Measurements from ENCODE around the gene TRMU. TPM values are rescaled to one million over a fixed set of nuclear protein-coding genes. Genes with fewer than 3 reads are reported as not detected.

The TRMU gene
- total RNA-seq, 2 donors from 2014 or later: 92.0 to 92.2 TPM

DNA sequence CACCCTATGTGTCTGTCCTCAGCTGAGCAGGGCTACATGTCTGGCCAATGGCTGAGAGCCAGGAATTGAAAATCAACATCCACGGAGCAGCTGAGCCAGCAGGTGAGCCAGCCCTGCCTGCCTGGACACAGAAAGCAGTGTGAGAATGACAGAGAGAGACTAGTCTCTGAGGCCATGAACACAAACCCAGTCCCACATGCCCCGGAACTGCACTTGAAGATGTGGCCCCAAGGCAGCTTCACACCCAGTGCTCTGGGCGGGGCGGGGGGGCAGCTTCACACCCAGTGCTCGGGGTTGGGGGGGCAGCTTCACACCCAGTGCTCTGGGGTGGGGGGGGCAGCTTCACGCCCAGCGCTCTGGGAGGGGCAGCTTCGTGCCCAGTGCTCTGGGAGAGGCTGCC, 37.6 kb downstream of the TRMU start:
- Mint-ChIP-seq H3K27me3 (no peaks in the 10 kb centered on the region), H3K27ac (no peak overlapping the region), H3K36me3 (ENCODE audit: low read depth) (no peaks in the 10 kb centered on the region), H3K4me1 (peaks cover 16% of the 10 kb centered on the region), H3K9me3 (peaks cover 4% of the 10 kb centered on the region), H3K4me3 (no peak overlapping the region)
- no peak for ATAC-seq (replicated peaks)

GRCh38 chr22:46373921-46374662, 38.6 kb downstream of the TRMU start:
- Mint-ChIP-seq H3K36me3 (ENCODE audit: low read depth) (no peaks in the 10 kb centered on the region), H3K27me3 (no peaks in the 10 kb centered on the region), H3K4me3 (peak overlapping the region; percentile 56), H3K9me3 (peaks cover 4% of the 10 kb centered on the region), H3K4me1 (peaks cover 16% of the 10 kb centered on the region), H3K27ac (no peak overlapping the region)
- ATAC-seq (replicated peaks): no peak

GRCh38 chr22:46374663-46375474, 39.4 kb downstream of the TRMU start:
- Mint-ChIP-seq H3K27me3 (no peaks in the 10 kb centered on the region), H3K9me3 (peaks cover 4% of the 10 kb centered on the region), H3K36me3 (ENCODE audit: low read depth) (no peaks in the 10 kb centered on the region), H3K4me3 (peak overlapping the region; percentile 56), H3K4me1 (peaks cover 16% of the 10 kb centered on the region), H3K27ac (no peak overlapping the region)
- no peak for ATAC-seq (replicated peaks)

DNA sequence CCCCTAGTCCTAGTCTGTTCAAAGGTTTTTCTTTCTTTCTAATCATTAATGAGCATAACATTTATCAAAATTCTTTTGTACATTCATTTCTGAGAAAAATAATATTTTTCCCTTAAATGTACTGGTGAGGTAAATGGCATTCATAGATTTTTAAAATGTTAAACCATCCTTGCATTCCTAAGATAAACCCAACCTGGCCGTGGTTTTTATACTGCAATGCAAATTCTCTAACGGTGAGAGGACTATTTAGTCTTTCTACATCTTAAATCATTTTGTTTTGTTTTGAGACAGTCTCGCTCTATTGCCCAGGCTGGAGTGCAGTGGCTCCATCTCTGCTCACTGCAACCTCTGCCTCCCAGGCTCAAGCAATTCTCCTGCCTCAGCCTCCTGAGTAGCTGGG, 40.6 kb downstream of the TRMU start:
- peaks cover 4% of the 10 kb centered on the region for H3K9me3 Mint-ChIP-seq
- no peak for ATAC-seq (replicated peaks)
- no peaks in the 10 kb centered on the region for H3K27me3 Mint-ChIP-seq
- no peaks in the 10 kb centered on the region for H3K36me3 Mint-ChIP-seq (ENCODE audit: low read depth)
- H3K4me1 Mint-ChIP-seq: peaks cover 10% of the 10 kb centered on the region
- H3K4me3 Mint-ChIP-seq: no peak overlapping the region
- no peak overlapping the region for H3K27ac Mint-ChIP-seq

GRCh38 chr22:46376908-46377524, 41.5 kb downstream of the TRMU start:
- Mint-ChIP-seq H3K27me3 (no peaks in the 10 kb centered on the region), H3K9me3 (peaks cover 4% of the 10 kb centered on the region), H3K4me3 (no peak overlapping the region), H3K36me3 (ENCODE audit: low read depth) (no peaks in the 10 kb centered on the region), H3K27ac (no peak overlapping the region), H3K4me1 (peaks cover under 1% of the 10 kb centered on the region)
- ATAC-seq (replicated peaks): no peak

DNA sequence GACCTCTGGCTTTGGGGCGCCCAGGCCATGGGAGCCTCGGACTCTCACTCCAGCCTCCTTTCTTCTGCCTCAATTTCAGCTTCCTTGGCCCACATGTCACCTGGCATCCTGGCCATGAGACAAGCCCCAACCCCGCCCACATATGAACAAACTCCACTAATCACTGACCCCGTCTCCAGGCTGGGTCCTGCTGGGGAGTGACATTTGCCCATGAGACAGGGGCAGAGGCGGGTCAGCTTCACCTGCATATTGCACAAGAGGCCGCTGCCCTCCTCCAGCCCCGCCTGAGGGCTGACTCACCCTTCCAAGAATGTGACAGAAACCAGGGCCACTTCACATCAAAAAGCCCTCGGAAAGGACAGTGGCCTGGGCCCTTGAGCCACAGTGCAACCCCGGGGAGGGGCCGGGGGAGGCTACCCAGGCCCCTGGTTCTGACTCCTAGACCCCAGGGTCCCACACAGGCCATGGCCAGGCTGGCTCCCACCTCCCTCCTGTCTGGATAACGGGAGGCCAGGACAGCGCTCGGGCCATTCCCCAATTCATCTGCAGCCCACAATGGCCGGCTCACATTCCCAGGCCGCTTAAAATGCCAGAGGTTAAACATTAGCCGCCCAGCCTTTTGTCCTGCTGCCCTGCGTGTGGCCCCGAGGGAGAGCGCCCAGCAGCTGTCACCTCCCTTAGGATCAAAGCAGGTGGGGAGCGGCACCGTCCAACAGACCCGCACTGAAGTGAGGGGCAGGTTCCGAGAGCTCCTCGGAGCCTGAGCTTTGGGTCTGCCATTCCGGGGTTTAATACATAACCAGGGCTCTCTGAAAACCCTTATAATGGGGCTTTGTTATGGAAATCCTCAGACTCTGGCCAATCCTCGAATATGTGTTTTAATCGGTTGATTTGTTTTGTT, 42.3 kb downstream of the TRMU start:
- no peaks in the 10 kb centered on the region for H3K27me3 Mint-ChIP-seq
- H3K27ac Mint-ChIP-seq: no peak overlapping the region
- no peak for ATAC-seq (replicated peaks)
- H3K4me1 Mint-ChIP-seq: no peaks in the 10 kb centered on the region
- H3K36me3 Mint-ChIP-seq (ENCODE audit: low read depth): no peaks in the 10 kb centered on the region
- H3K9me3 Mint-ChIP-seq: peaks cover 4% of the 10 kb centered on the region
- H3K4me3 Mint-ChIP-seq: no peak overlapping the region

DNA sequence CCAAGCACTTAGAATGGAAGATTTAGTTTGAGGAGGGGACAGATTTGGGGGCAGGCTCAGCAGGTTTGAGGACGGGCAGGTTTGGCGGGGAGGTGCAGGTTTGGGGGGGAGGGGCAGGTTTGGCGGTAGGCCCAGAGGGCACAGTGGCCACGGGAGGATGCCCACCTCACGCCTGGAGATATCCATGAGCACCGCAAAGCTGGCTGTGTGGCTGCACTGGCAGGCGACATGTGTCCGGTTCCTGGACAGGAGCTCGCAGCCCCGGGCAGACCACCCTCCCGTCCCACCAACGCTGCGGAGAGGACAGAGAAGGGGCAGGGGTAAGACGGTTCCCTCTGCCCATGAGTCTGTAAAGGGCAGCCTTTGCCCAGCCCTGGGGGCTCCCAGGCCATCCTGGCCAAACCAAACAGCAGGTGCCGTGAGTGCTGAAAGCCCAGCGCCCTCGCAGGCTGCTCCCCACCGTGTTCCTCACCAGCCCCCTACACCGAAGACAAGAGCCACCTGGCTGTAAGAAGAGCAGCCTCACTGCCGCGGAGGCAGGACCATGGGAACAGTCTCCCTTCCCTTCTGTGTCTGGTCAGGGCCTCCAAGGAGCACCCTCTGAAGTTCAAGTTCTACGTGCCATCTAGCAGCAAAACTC, 43.0 kb downstream of the TRMU start:
- no peak overlapping the region for H3K4me3 Mint-ChIP-seq
- H3K27me3 Mint-ChIP-seq: no peaks in the 10 kb centered on the region

GRCh38 chr22:46379066-46379930, 43.8 kb downstream of the TRMU start:
- H3K9me3 Mint-ChIP-seq: peaks cover 4% of the 10 kb centered on the region
- H3K4me1 Mint-ChIP-seq: no peaks in the 10 kb centered on the region
- no peaks in the 10 kb centered on the region for H3K27me3 Mint-ChIP-seq
- no peak overlapping the region for H3K27ac Mint-ChIP-seq
- no peak overlapping the region for H3K4me3 Mint-ChIP-seq
- no peak for ATAC-seq (replicated peaks)
- no peaks in the 10 kb centered on the region for H3K36me3 Mint-ChIP-seq (ENCODE audit: low read depth)

More for the DNA sequence above, 43.0 kb downstream of the TRMU start:
- no peak overlapping the region for H3K27ac Mint-ChIP-seq
- no peaks in the 10 kb centered on the region for H3K36me3 Mint-ChIP-seq (ENCODE audit: low read depth)
- H3K4me1 Mint-ChIP-seq: no peaks in the 10 kb centered on the region
- no peak for ATAC-seq (replicated peaks)
- H3K9me3 Mint-ChIP-seq: peaks cover 4% of the 10 kb centered on the region

DNA sequence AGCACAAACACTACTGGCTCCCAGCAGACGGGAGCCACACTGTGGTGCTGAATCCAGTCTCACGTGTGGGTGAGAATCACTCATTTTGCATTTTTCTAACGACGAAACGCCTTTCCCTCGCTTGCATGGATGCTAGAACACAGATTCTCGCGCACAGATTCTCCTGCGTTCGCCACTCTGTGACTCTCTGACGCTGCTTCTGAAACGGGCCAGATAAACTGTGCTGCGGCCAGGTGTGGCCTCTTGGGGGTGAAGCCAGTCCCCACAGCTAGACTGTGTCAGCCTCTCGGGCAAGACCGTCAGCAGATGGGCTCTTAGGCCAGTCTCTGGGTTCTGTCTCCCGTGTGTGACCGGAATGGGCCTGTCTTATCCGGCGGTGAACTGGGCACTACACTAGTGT, 44.6 kb downstream of the TRMU start:
- Mint-ChIP-seq H3K36me3 (ENCODE audit: low read depth) (no peaks in the 10 kb centered on the region), H3K27me3 (no peaks in the 10 kb centered on the region), H3K27ac (no peak overlapping the region), H3K9me3 (peaks cover 4% of the 10 kb centered on the region), H3K4me1 (no peaks in the 10 kb centered on the region), H3K4me3 (no peak overlapping the region)
- no peak for ATAC-seq (replicated peaks)

DNA sequence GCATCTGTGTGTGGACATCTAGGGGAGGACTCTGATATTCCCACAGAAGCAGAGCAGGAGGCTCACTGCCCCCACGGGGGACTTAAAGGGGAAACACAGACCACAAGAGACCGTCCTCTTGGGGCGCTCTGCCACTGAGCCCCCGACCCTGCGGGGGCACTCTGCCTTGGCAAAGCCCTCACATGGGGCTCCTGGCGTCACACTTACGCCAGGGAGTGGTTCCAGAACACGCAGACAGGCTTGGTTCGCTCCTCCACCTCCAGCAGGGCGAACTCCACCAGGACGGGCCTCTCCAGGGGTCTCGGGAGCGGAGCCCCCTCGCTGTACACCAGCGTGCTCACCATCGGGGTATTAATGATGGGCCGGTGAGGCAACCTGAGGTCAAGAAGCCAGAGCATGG, 45.1 kb downstream of the TRMU start:
- Mint-ChIP-seq H3K27ac (no peak overlapping the region), H3K9me3 (peaks cover 4% of the 10 kb centered on the region), H3K27me3 (no peaks in the 10 kb centered on the region), H3K4me1 (no peaks in the 10 kb centered on the region), H3K36me3 (ENCODE audit: low read depth) (no peaks in the 10 kb centered on the region), H3K4me3 (no peak overlapping the region)
- ATAC-seq (replicated peaks): no peak

DNA sequence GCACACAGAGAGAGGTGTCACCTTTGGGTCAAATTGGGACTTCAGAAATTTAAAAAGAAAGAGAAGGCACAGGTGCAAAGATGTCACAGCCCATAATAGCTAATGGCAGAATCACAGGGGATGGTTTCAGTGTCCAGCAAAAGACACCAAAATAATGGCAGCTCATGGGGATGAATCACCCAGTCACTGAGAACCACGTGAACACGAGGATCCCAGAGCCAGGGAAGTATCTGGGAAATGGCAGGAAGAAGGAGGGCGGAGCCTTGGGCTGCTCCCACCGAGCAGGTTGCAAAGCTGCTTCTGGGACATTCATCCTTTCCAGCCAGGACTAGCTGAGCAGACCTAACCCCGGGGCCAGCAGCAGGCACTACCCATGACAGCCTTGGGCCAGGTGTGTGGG, 45.6 kb downstream of the TRMU start:
- H3K4me1 Mint-ChIP-seq: no peaks in the 10 kb centered on the region
- no peaks in the 10 kb centered on the region for H3K27me3 Mint-ChIP-seq
- H3K36me3 Mint-ChIP-seq (ENCODE audit: low read depth): no peaks in the 10 kb centered on the region
- ATAC-seq (replicated peaks): no peak
- H3K27ac Mint-ChIP-seq: no peak overlapping the region
- H3K4me3 Mint-ChIP-seq: no peak overlapping the region
- H3K9me3 Mint-ChIP-seq: no peaks in the 10 kb centered on the region

- ATAC-seq (replicated peaks): no peak
- no peaks in the 10 kb centered on the region for H3K9me3 Mint-ChIP-seq
- no peak overlapping the region for H3K27ac Mint-ChIP-seq
- H3K27me3 Mint-ChIP-seq: no peaks in the 10 kb centered on the region
- no peak overlapping the region for H3K4me3 Mint-ChIP-seq
- no peaks in the 10 kb centered on the region for H3K4me1 Mint-ChIP-seq
- no peaks in the 10 kb centered on the region for H3K36me3 Mint-ChIP-seq (ENCODE audit: low read depth)
Measured at GRCh38 chr22:46381731-46382130, 46.2 kb downstream of the TRMU start.

GRCh38 chr22:46382524-46382923, 47.0 kb downstream of the TRMU start:
- Mint-ChIP-seq H3K4me3 (no peak overlapping the region), H3K9me3 (no peaks in the 10 kb centered on the region), H3K27me3 (no peaks in the 10 kb centered on the region), H3K4me1 (no peaks in the 10 kb centered on the region), H3K27ac (no peak overlapping the region), H3K36me3 (ENCODE audit: low read depth) (no peaks in the 10 kb centered on the region)
- ATAC-seq (replicated peaks): no peak
